ENCODE data around the gene CCDC200.
"Not testable (repeated sequence)": the region's sequence is repeated elsewhere in the genome, so short reads cannot be mapped to it uniquely, and the experiment has no call there.

- not testable (repeated sequence) for TF ChIP-seq EZH2 (IDR thresholded peaks at IDR 0.05; ENCODE audit: borderline replicate concordance, low read depth, low read length, poor library complexity, severe bottlenecking); CTCF (conservative IDR thresholded peaks at IDR 0.05; ENCODE audit: low read depth, low read length)
These were observed 44.1 kb upstream of the CCDC200 start for GRCh38 chr17:43272483-43272882.
